ENCODE data around the gene MARCKS.

Gene MARCKS

GRCh38 chr6:113854531-113855499 lies 2.3 kb upstream of the MARCKS start:
- DNase-seq = peak; percentile 80

- DNase-seq = peak; percentile 40
These were observed 1.4 kb upstream of the MARCKS start for GRCh38 chr6:113855500-113856374.

- peak; percentile 53 for DNase-seq
These were observed 845 bp upstream of the MARCKS start for GRCh38 chr6:113856375-113856624.

GRCh38 chr6:113857556-113858479 lies 673 bp downstream of the MARCKS start:
- DNase-seq = peak; percentile 66

GRCh38 chr6:113858480-113859348 lies 1.6 kb downstream of the MARCKS start:
- DNase-seq = peak; percentile 94

GRCh38 chr6:113859349-113860180 lies 2.4 kb downstream of the MARCKS start:
- DNase-seq = peak; percentile 64

- DNase-seq = peak; percentile 47
These were observed 3.2 kb downstream of the MARCKS start for GRCh38 chr6:113860181-113860955.

- no peak for DNase-seq
These were observed 5.0 kb downstream of the MARCKS start for GRCh38 chr6:113862112-113862511.

- DNase-seq = no peak
These were observed 13.8 kb downstream of the MARCKS start for GRCh38 chr6:113870917-113871316.

GRCh38 chr6:113871975-113872374 lies 14.8 kb downstream of the MARCKS start:
- no peak for DNase-seq

GRCh38 chr6:113873043-113873667 lies 16.0 kb downstream of the MARCKS start:
- peak; percentile 87 for DNase-seq

- DNase-seq = no peak
These were observed 18.3 kb downstream of the MARCKS start for GRCh38 chr6:113875470-113875869.

GRCh38 chr6:113876695-113877094 lies 19.6 kb downstream of the MARCKS start:
- DNase-seq = no peak

- peak; percentile 62 for DNase-seq
These were observed 22.3 kb downstream of the MARCKS start for GRCh38 chr6:113879186-113880096.

- no peak for DNase-seq
These were observed 24.4 kb downstream of the MARCKS start for GRCh38 chr6:113881478-113881980.

- no peak for DNase-seq
These were observed 25.3 kb downstream of the MARCKS start for GRCh38 chr6:113882336-113883022.

- no peak for DNase-seq
These were observed 26.9 kb downstream of the MARCKS start for GRCh38 chr6:113884011-113884410.
